Stimulated activated CD4-positive, alpha-beta T cell treated with anti-CD3 and anti-CD28 coated beads, Interleukin-4, amount 100 ng/mL, for 48 hours (primary cell): ENCODE data around the gene XIRP1.
A peak's percentile ranks its signal among the peaks of the same experiment; 100 is the strongest.

Experiments
- DNase-seq, 2 donors: peaks; one replicate each; pipeline ENCODE4 v3.0.0-alpha.2; 2020; ENCODE audit warnings: low read depth in 2 of 2

Gene XIRP1

GRCh38 chr3:39166932-39167532 is 25.4 kb downstream of the XIRP1 start:
- DNase-seq: no peak

GRCh38 chr3:39166134-39166710 is 26.2 kb downstream of the XIRP1 start:
- no peak for DNase-seq

- DNase-seq: no peak
Measured at GRCh38 chr3:39165518-39165917, 26.9 kb downstream of the XIRP1 start.

GRCh38 chr3:39164414-39164813 is 28.0 kb downstream of the XIRP1 start:
- DNase-seq: no peak

GRCh38 chr3:39158148-39158715 is 34.2 kb downstream of the XIRP1 start:
- DNase-seq: no peak

- no peak for DNase-seq
Measured at GRCh38 chr3:39157359-39157758, 35.0 kb downstream of the XIRP1 start.

- no peak for DNase-seq
Measured at GRCh38 chr3:39156421-39156820, 36.0 kb downstream of the XIRP1 start.

- DNase-seq: no peak
Measured at GRCh38 chr3:39154280-39155021, 37.9 kb downstream of the XIRP1 start.

GRCh38 chr3:39153977-39154279 is 38.5 kb downstream of the XIRP1 start:
- no peak for DNase-seq

- DNase-seq: peak; percentile 65 to 75
Measured at GRCh38 chr3:39150803-39151631, 41.4 kb downstream of the XIRP1 start.

GRCh38 chr3:39150148-39150802 is 42.1 kb downstream of the XIRP1 start:
- no peak for DNase-seq

- no peak for DNase-seq
Measured at GRCh38 chr3:39149498-39150147, 42.8 kb downstream of the XIRP1 start.

- DNase-seq: no peak
Measured at GRCh38 chr3:39149059-39149455, 43.3 kb downstream of the XIRP1 start.

- DNase-seq: no peak
Measured at GRCh38 chr3:39148435-39149058, 43.8 kb downstream of the XIRP1 start.

- DNase-seq: peak in 1 of 2 donors; percentile 19
Measured at GRCh38 chr3:39147711-39148434, 44.5 kb downstream of the XIRP1 start.

- peak in 1 of 2 donors; percentile 79 for DNase-seq
Measured at GRCh38 chr3:39146611-39147591, 45.5 kb downstream of the XIRP1 start.

- DNase-seq: no peak
Measured at GRCh38 chr3:39146083-39146501, 46.3 kb downstream of the XIRP1 start.

- no peak for DNase-seq
Measured at GRCh38 chr3:39144748-39145380, 47.5 kb downstream of the XIRP1 start.
